Effector memory CD8-positive, alpha-beta T cell (primary cell): ENCODE data around the gene SYCP3.

Experiments
- ATAC-seq: fragments of 150-1000 bp; cut with Tn5 transposase; replicated peaks from 2 replicates; pipeline ENCODE4 v1.10.0; 2021; ENCODE audit warnings: mild to moderate bottlenecking, moderate library complexity
- DNase-seq, 3 experiments: peaks; one replicate each; pipeline ENCODE4 v3.0.0; 2021
- H3K27ac Mint-ChIP-seq, 2 donors: one replicate each; pipeline ENCODE4 v1.8.0; 2022; ENCODE audit warnings: mild to moderate bottlenecking in 2 of 2, mixed read lengths in 2 of 2, moderate library complexity in 2 of 2
- H3K27me3 Mint-ChIP-seq, 2 donors: one replicate each; pipeline ENCODE4 v1.8.0; 2022; ENCODE audit warnings: mixed read lengths in 2 of 2
- H3K36me3 Mint-ChIP-seq: one replicate; pipeline ENCODE4 v1.8.0; 2022; ENCODE audit warnings: mild to moderate bottlenecking, moderate library complexity, mixed read lengths; ENCODE audit not compliant: insufficient read depth
- H3K4me1 Mint-ChIP-seq, 2 donors: one replicate each; pipeline ENCODE4 v1.8.0; 2022; ENCODE audit warnings: low read depth in 2 of 2, mixed read lengths in 2 of 2
- H3K4me3 Mint-ChIP-seq, 2 donors: one replicate each; pipeline ENCODE4 v1.8.0; 2022; ENCODE audit warnings: mild to moderate bottlenecking in 2 of 2, mixed read lengths in 2 of 2, moderate library complexity in 2 of 2
- H3K9me3 Mint-ChIP-seq, 2 donors: one replicate each; pipeline ENCODE4 v1.8.0; 2022; ENCODE audit warnings: mixed read lengths in 2 of 2

SYCP3 gene

DNA sequence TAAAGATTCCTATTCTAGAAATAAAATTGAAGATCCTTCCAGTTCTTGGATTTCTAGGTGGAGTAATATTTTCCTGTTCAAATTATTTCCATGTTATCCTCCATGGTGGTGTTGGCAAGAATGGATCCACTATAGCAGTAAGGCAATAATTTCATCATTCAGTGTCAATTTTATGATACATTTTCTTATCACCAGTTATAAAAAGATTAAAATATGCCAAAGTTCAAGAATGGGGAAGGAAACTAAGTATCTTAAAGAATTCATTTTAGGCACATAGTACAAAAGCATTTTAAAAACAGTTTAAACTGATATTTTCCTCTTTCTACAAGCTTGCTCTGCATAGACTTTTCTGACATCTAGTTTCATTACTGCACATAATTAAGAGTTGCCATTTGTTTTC is 19.1 kb downstream of the SYCP3 start:
- Mint-ChIP-seq H3K4me1 (no peaks in the 10 kb centered on the region), H3K27ac (no peak overlapping the region), H3K27me3 (no peaks in the 10 kb centered on the region), H3K4me3 (no peak overlapping the region), H3K36me3 (peaks cover 7% of the 10 kb centered on the region), H3K9me3 (no peaks in the 10 kb centered on the region)
- DNase-seq: no peak
- no peak for ATAC-seq

GRCh38 chr12:101719566-101719965 is 19.7 kb downstream of the SYCP3 start:
- DNase-seq (no peak), ATAC-seq (no peak)
- Mint-ChIP-seq H3K4me1 (no peaks in the 10 kb centered on the region), H3K9me3 (no peaks in the 10 kb centered on the region), H3K27me3 (no peaks in the 10 kb centered on the region), H3K4me3 (no peak overlapping the region), H3K27ac (no peak overlapping the region), H3K36me3 (peaks cover 4% of the 10 kb centered on the region)

- DNase-seq: no peak
- Mint-ChIP-seq H3K4me3 (no peak overlapping the region), H3K36me3 (peaks cover 4% of the 10 kb centered on the region), H3K27me3 (no peaks in the 10 kb centered on the region), H3K4me1 (peaks cover 0 to 3% of the 10 kb centered on the region in 2 donors), H3K9me3 (no peaks in the 10 kb centered on the region), H3K27ac (peak overlapping the region in 1 of 2 donors; percentile 7)
- ATAC-seq: no peak
Observed at GRCh38 chr12:101714877-101715444, 24.3 kb downstream of the SYCP3 start.

GRCh38 chr12:101713930-101714329 is 25.3 kb downstream of the SYCP3 start:
- peaks cover 6 to 9% of the 10 kb centered on the region in 2 donors for H3K4me1 Mint-ChIP-seq
- no peaks in the 10 kb centered on the region for H3K9me3 Mint-ChIP-seq
- no peak overlapping the region for H3K27ac Mint-ChIP-seq
- no peak overlapping the region for H3K4me3 Mint-ChIP-seq
- no peaks in the 10 kb centered on the region for H3K36me3 Mint-ChIP-seq
- ATAC-seq: no peak
- DNase-seq: no peak
- H3K27me3 Mint-ChIP-seq: no peaks in the 10 kb centered on the region

DNA sequence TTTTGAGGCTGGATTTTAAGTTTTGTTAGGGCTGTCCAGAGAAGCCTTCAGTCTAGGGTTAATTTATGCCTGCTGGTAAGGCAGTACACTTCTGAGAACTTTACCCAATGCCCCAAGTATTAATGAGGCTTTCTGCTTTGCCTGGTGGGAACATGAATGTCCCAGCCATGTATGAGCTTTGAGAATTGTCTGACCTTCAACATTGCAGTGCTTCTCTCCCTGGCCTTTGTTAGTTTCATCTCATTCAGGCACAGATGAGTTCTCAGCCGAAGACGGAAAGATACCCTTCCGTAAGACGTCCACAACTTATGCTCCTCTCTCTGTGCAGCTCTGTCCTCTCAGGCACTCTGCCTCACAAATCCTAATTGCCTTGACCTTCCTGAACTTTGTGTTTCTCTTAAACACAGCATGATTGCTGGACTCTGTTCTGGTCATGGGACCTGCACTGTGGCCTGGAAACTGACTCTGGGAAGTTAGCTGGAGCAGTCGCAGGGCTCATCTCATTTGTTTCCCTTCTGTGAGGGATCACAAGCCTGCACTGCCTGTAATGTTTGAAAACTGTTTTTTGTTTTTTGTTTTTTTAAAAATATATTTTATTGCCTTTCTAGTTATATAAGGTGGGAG is 26.1 kb downstream of the SYCP3 start:
- DNase-seq (no peak), ATAC-seq (no peak)
- Mint-ChIP-seq H3K4me1 (peaks cover 6 to 9% of the 10 kb centered on the region in 2 donors), H3K4me3 (no peak overlapping the region), H3K9me3 (no peaks in the 10 kb centered on the region), H3K36me3 (no peaks in the 10 kb centered on the region), H3K27me3 (no peaks in the 10 kb centered on the region), H3K27ac (no peak overlapping the region)

- no peak overlapping the region for H3K27ac Mint-ChIP-seq
- ATAC-seq (no peak), DNase-seq (no peak)
- H3K4me3 Mint-ChIP-seq: no peak overlapping the region
- peaks cover 11 to 14% of the 10 kb centered on the region in 2 donors for H3K4me1 Mint-ChIP-seq
- no peaks in the 10 kb centered on the region for H3K9me3 Mint-ChIP-seq
- H3K27me3 Mint-ChIP-seq: no peaks in the 10 kb centered on the region
- no peaks in the 10 kb centered on the region for H3K36me3 Mint-ChIP-seq
Observed at GRCh38 chr12:101710288-101710687, 29.0 kb downstream of the SYCP3 start.

- DNase-seq (no peak), ATAC-seq (no peak)
- no peaks in the 10 kb centered on the region for H3K27me3 Mint-ChIP-seq
- H3K4me1 Mint-ChIP-seq: peaks cover 11 to 18% of the 10 kb centered on the region in 2 donors
- H3K27ac Mint-ChIP-seq: peak overlapping the region in 1 of 2 donors; percentile 8
- no peaks in the 10 kb centered on the region for H3K36me3 Mint-ChIP-seq
- H3K9me3 Mint-ChIP-seq: no peaks in the 10 kb centered on the region
- no peak overlapping the region for H3K4me3 Mint-ChIP-seq
Observed at GRCh38 chr12:101707131-101707782, 32.0 kb downstream of the SYCP3 start.

- no peak overlapping the region for H3K27ac Mint-ChIP-seq
- H3K9me3 Mint-ChIP-seq: no peaks in the 10 kb centered on the region
- peaks cover 15 to 19% of the 10 kb centered on the region in 2 donors for H3K4me1 Mint-ChIP-seq
- H3K4me3 Mint-ChIP-seq: no peak overlapping the region
- ATAC-seq (no peak), DNase-seq (no peak)
- H3K36me3 Mint-ChIP-seq: no peaks in the 10 kb centered on the region
- no peaks in the 10 kb centered on the region for H3K27me3 Mint-ChIP-seq
Observed at GRCh38 chr12:101706403-101706802, 32.9 kb downstream of the SYCP3 start.

- no peak overlapping the region for H3K4me3 Mint-ChIP-seq
- no peaks in the 10 kb centered on the region for H3K36me3 Mint-ChIP-seq
- no peaks in the 10 kb centered on the region for H3K27me3 Mint-ChIP-seq
- DNase-seq (no peak), ATAC-seq (no peak)
- peaks cover 29 to 33% of the 10 kb centered on the region in 2 donors for H3K4me1 Mint-ChIP-seq
- H3K27ac Mint-ChIP-seq: no peak overlapping the region
- H3K9me3 Mint-ChIP-seq: no peaks in the 10 kb centered on the region
Observed at GRCh38 chr12:101703487-101703886, 35.8 kb downstream of the SYCP3 start.

GRCh38 chr12:101700299-101700820 is 38.9 kb downstream of the SYCP3 start:
- DNase-seq (no peak), ATAC-seq (no peak)
- Mint-ChIP-seq H3K9me3 (no peaks in the 10 kb centered on the region), H3K4me1 (peaks cover 35 to 36% of the 10 kb centered on the region in 2 donors), H3K4me3 (no peak overlapping the region), H3K27me3 (no peaks in the 10 kb centered on the region), H3K36me3 (peaks cover 9% of the 10 kb centered on the region), H3K27ac (no peak overlapping the region)

GRCh38 chr12:101698800-101699347 is 40.4 kb downstream of the SYCP3 start:
- no peaks in the 10 kb centered on the region for H3K27me3 Mint-ChIP-seq
- H3K4me3 Mint-ChIP-seq: peak overlapping the region; percentile 89 to 90
- peaks cover 35 to 36% of the 10 kb centered on the region in 2 donors for H3K4me1 Mint-ChIP-seq
- no peak for ATAC-seq
- H3K27ac Mint-ChIP-seq: peak overlapping the region; percentile 88 to 91
- DNase-seq: no peak
- H3K36me3 Mint-ChIP-seq: peaks cover 9% of the 10 kb centered on the region
- no peaks in the 10 kb centered on the region for H3K9me3 Mint-ChIP-seq

- peaks cover 32 to 35% of the 10 kb centered on the region in 2 donors for H3K4me1 Mint-ChIP-seq
- DNase-seq: peak in 1 of 3 experiments; percentile 6
Observed at GRCh38 chr12:101697930-101698799, 41.1 kb downstream of the SYCP3 start.

More at GRCh38 chr12:101697930-101698799, 41.1 kb downstream of the SYCP3 start:
- Mint-ChIP-seq H3K36me3 (peaks cover 9% of the 10 kb centered on the region), H3K4me3 (peak overlapping the region; percentile 89 to 90), H3K27ac (peak overlapping the region; percentile 88 to 91), H3K27me3 (no peaks in the 10 kb centered on the region), H3K9me3 (no peaks in the 10 kb centered on the region)
- peak; percentile 21 for ATAC-seq
